Fibroblast of villous mesenchyme (primary cell): ENCODE data around the gene ACTR3C. TPM values are rescaled to one million over a fixed set of nuclear protein-coding genes. Genes with fewer than 3 reads are reported as not detected.

Experiments used
- DNase-seq: peaks from one replicate; pipeline ENCODE4 v3.0.0-alpha.2; 2010; ENCODE audit warnings: low read depth
- H3K4me3 ChIP-seq: 2 replicates; pipeline ENCODE4 v1.5.1; 2011; ENCODE audit warnings: low read depth, mild to moderate bottlenecking, low read length
- total RNA-seq: library from RNA; depleted of rRNA; stranded (reverse); fragments of >200 nt; gene quantifications from 2 replicates; pipeline ENCODE4 v1.2.3, GENCODE V29; 2012
- TF ChIP-seq, protein P1 (sequence below): IDR thresholded peaks from 2 replicates; pipeline ENCODE4 v1.5.1; 2012; ENCODE audit warnings: low read depth, mild to moderate bottlenecking, low read length; ENCODE audit not compliant: insufficient read depth

Gene ACTR3C
- total RNA-seq, 1 donor: 13.4 TPM

DNA sequence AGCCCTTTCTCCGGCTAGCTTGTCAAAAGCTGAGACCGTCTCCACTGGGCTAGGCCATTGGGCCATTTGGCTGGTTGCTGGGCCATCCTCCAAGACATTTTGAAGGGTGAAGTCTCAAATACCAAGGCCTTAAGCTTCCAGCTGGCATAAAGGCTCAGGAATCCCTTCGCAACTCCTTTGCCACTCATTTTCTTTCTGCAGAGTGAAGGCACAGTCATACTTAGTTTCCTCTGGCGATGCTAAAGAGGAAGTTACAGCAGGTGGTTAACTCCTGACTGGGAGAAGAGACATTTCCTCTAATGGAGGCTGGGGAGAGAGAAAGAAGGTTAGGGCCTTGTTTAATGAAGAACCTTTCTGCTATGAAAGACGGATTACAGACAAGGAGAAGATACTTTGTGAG lies 40.5 kb upstream of the ACTR3C start:
- TF ChIP-seq, protein P1, sequence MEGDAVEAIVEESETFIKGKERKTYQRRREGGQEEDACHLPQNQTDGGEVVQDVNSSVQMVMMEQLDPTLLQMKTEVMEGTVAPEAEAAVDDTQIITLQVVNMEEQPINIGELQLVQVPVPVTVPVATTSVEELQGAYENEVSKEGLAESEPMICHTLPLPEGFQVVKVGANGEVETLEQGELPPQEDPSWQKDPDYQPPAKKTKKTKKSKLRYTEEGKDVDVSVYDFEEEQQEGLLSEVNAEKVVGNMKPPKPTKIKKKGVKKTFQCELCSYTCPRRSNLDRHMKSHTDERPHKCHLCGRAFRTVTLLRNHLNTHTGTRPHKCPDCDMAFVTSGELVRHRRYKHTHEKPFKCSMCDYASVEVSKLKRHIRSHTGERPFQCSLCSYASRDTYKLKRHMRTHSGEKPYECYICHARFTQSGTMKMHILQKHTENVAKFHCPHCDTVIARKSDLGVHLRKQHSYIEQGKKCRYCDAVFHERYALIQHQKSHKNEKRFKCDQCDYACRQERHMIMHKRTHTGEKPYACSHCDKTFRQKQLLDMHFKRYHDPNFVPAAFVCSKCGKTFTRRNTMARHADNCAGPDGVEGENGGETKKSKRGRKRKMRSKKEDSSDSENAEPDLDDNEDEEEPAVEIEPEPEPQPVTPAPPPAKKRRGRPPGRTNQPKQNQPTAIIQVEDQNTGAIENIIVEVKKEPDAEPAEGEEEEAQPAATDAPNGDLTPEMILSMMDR: no peak
- DNase-seq: no peak
- no peak overlapping the region for H3K4me3 ChIP-seq

DNA sequence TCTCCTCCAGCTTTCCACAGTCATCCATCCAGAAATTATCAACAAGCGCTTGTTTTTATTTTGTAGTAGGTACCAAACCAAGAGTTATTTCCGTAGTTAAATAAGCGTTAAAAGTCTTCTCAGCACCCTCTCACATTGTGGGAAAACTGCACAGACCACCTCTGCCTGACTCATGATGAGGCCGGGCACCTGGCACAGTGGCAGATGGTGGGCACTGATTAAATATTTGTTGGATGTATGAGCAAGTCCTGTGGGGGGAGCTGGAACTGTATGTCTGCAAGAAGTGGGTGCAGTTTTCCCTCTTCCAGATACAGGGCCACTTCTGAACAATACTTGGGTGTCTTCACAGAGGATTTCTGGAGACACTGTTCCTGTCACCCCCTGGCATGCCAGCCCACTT lies 40.0 kb upstream of the ACTR3C start:
- no peak overlapping the region for H3K4me3 ChIP-seq
- no peak for DNase-seq
- TF ChIP-seq, protein P1: no peak

DNA sequence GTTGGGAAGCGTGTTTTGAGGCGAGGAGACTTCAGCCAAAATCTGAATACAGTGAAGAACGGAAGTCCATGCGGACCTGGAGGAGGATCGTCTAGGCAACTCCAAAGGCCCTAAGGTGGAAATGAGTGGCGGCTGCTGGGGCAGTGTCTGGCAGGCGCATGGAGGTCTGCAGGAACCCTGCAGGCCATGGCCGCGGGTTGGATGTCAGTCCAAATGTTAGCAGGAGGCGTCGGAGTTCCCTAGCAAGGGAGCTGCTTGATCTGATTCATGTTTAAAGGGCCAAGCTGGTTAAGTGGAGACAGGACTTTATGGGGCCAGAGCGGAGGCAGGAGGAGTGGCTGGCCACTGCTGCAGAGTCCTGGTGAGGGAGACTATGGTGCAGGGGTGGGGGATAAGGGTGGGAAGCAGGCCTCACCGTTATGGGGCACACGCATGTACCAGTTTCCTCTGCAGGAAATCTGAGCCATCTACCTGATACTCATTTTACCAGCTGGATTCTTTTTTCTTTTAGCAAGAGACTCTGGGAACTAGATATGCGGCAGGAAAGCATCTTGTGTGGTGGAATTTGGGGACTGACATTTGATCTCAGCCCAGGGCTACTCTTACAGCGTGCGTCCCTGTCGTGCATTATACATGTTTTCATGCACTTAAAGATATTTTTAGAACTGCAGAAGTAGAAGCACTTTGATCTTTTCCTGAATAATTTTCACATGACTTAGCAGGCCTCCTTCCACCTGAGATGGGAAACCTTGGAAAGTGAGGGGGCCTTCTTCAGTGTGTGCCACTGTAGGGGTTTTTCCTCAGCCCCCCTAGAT lies 38.7 kb upstream of the ACTR3C start:
- no peak overlapping the region for H3K4me3 ChIP-seq
- TF ChIP-seq, protein P1: no peak
- no peak for DNase-seq

DNA sequence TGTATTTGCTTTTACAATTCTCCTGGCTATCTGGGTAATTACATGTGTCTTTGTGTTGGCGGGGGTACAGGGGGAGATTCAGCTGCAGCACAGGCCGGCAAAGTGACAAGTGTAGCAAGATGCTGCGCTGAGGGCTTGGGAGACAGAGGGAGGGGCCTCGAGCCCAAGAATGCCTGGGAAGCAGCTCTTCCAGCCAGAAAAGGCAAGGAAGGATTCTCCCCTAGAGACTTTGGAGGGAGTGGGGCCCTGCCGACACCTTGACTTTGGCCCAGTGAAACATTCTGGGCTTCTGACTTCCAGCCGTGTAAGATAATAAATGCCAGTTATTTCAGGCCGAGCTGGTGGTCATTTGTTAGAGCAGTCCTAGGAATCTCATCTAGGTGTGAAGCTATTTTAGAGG lies 38.1 kb upstream of the ACTR3C start:
- H3K4me3 ChIP-seq: no peak overlapping the region
- DNase-seq: no peak
- TF ChIP-seq, protein P1: no peak

DNA sequence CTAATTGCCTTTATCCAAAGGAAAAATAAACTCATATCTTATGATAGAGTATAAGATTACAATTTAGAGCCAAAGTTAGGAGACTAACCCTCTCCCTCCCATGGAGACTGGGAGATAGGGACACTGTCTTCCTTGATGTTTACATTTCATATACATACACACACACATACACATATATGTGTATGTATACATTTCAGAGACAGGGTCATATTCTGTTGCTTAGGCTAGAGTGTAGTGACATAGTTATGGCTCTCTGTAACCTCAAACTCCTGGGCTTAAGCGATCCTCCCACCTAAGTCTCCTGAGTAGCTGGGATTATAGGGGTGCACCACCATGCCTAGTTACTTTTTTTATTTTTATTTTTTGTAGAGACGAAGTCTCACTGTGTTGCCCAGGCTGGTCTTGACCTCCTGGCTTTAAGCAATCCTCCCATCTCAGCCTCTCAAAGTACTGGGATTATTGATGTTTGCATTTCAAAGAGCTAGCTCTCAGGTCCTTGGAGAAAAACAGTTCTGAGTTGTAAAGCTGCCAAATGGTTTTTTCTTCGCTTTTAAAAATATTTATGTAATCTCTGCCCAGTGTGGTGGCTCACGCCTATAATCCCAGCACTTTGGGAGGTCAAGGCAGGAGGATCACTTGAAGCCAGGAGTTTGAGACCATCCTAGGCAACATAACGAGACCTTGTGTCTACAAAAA lies 37.2 kb upstream of the ACTR3C start:
- TF ChIP-seq, protein P1: no peak
- H3K4me3 ChIP-seq: no peak overlapping the region
- no peak for DNase-seq

DNA sequence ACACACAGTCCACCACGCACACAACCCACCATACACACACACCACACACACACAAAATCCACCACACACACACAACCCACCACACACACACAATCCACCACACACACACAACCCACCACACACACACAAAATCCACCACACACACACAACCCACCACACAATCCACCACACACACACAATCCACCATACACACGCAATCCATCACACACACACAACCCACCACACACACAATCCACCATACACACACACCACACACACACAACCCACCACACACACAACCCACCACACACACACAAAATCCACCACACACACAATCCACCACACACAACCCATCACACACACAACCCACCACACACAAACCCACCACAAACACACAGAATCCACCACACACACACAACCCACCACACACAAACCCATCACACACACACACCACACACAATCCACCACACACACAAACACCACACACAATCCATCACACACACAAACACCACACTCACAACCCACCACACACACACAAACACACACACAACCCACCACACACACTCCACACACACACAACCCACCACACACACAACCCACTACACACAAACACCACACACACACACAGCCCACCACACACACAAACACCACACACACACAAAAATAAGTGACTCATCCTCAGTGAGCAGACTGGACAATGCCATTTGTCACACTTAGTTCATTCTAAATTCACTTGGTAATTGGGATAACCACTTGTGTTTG lies 36.4 kb upstream of the ACTR3C start:
- TF ChIP-seq, protein P1: no peak
- H3K4me3 ChIP-seq: no peak overlapping the region
- no peak for DNase-seq
